K562 (cell line): ENCODE data around the gene HAT1. TPM values are rescaled to one million over a fixed set of nuclear protein-coding genes. Genes with fewer than 3 reads are reported as not detected.

Experiments
- BRF1 ChIP-seq: IDR thresholded peaks from 3 replicates; pipeline ENCODE4 v1.6.1; 2011; ENCODE audit warnings: borderline replicate concordance, mild to moderate bottlenecking; ENCODE audit not compliant: insufficient read length; ENCODE audit errors: extremely low read depth
- CHD4 ChIP-seq: fragments of 200-600 bp; sonication (generic); IDR thresholded peaks from 3 replicates; pipeline ENCODE4 v1.6.1; 2012; ENCODE audit warnings: low read depth, mild to moderate bottlenecking, mixed read lengths, low read length, inconsistent platforms; ENCODE audit not compliant: insufficient read depth, insufficient replicate concordance, poor library complexity, severe bottlenecking
- EWSR1 ChIP-seq: fragments of 450-650 bp; IDR thresholded peaks from 2 replicates; pipeline ENCODE4 v1.6.1; 2018; ENCODE audit warnings: borderline replicate concordance, mild to moderate bottlenecking, low read depth, moderate library complexity; ENCODE audit not compliant: partially characterized antibody
- MYNN ChIP-seq, 2 experiments: sonication (generic); formaldehyde crosslinking in 1 of 2; IDR thresholded peaks; 2 replicates each; pipeline versions ENCODE4 v1.5.0 to v1.6.1; 2016 to 2020; ENCODE audit warnings: antibody characterized with exemption in 1 of 2, missing genetic modification reagents in 1 of 2
- ZBTB33 ChIP-seq: sonication (generic); formaldehyde crosslinking; IDR thresholded peaks from 2 replicates; pipeline ENCODE4 v1.8.1; 2023; ENCODE audit warnings: mild to moderate bottlenecking, missing genetic modification reagents
- ZNF592 ChIP-seq: fragments of 450-650 bp; IDR thresholded peaks from 2 replicates; pipeline ENCODE4 v1.6.1; 2017; ENCODE audit warnings: antibody characterized with exemption, mild to moderate bottlenecking
- polyA plus RNA-seq, 8 experiments: library from polyadenylated mRNA; depleted of rRNA in 4 of 8; stranded (reverse) in 5 of 8; unstranded in 3 of 8; fragments of >200 nt; fragmentation: Nextera tagmentation in 2 of 8; fragmentation: Illumina TruSeq in 1 of 8; extraction: Ambion mirVana in 2 of 8; extraction: Trizol in 1 of 8; gene quantifications; 2 replicates each; pipeline versions ENCODE4 v1.2.1 to v1.2.3, GENCODE V29; 2011 to 2014; ENCODE audit warnings: inconsistent platforms in 1 of 8, missing spikeins in 1 of 8
- total RNA-seq, 7 experiments: library from RNA; depleted of rRNA in 6 of 7; stranded (reverse); fragments of >200 nt in 6 of 7; fragmentation: Illumina TruSeq in 2 of 7; extraction: Trizol in 2 of 7; gene quantifications; 2 replicates each; pipeline versions ENCODE4 v1.2.1 to v1.2.3, GENCODE V29; 2011 to 2021; ENCODE audit warnings: low replicate concordance in 1 of 7
- TF ChIP-seq, protein P1 (sequence below), 3 experiments: fragments of 200-800 bp in 1 of 3; sonication (Bioruptor generic) in 1 of 3; sonication (generic) in 1 of 3; formaldehyde crosslinking in 1 of 3; IDR thresholded peaks; 2 replicates each; pipeline versions ENCODE4 v1.6.1 to v1.8.0; 2016 to 2022; ENCODE audit warnings: mild to moderate bottlenecking in 2 of 3, missing compliant biosample characterization in 2 of 3, missing genetic modification characterization in 2 of 3, missing genetic modification reagents in 1 of 3
- TF ChIP-seq, protein P2 (sequence below), 2 experiments: fragments of 150-350 bp in 1 of 2; IDR thresholded peaks; 2 replicates each; pipeline ENCODE4 v1.6.1; 2012 to 2016; ENCODE audit warnings: low read depth in 2 of 2, low read length in 2 of 2, mild to moderate bottlenecking in 1 of 2, moderate library complexity in 1 of 2

The HAT1 gene
- total and polyA plus RNA-seq, 9 of the 15 experiments (the other 6 are each of a cell fraction or from before 2014, with no cell fraction given): 125 to 384 (median 244) TPM

- TF ChIP-seq, protein P1, sequence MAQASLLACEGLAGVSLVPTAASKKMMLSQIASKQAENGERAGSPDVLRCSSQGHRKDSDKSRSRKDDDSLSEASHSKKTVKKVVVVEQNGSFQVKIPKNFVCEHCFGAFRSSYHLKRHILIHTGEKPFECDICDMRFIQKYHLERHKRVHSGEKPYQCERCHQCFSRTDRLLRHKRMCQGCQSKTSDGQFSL (CRISPR knock-in tag; IDR thresholded peaks at IDR 0.05): no peak
- TF ChIP-seq, protein P1 (tag; IDR thresholded peaks at IDR 0.05): no peak
- TF ChIP-seq CHD4: no peak
- TF ChIP-seq ZNF592: peak; percentile 6; the same call in 1 of the 2 replicates
- TF ChIP-seq ZBTB33 (CRISPR knock-in tag): no peak
- TF ChIP-seq, protein P2, sequence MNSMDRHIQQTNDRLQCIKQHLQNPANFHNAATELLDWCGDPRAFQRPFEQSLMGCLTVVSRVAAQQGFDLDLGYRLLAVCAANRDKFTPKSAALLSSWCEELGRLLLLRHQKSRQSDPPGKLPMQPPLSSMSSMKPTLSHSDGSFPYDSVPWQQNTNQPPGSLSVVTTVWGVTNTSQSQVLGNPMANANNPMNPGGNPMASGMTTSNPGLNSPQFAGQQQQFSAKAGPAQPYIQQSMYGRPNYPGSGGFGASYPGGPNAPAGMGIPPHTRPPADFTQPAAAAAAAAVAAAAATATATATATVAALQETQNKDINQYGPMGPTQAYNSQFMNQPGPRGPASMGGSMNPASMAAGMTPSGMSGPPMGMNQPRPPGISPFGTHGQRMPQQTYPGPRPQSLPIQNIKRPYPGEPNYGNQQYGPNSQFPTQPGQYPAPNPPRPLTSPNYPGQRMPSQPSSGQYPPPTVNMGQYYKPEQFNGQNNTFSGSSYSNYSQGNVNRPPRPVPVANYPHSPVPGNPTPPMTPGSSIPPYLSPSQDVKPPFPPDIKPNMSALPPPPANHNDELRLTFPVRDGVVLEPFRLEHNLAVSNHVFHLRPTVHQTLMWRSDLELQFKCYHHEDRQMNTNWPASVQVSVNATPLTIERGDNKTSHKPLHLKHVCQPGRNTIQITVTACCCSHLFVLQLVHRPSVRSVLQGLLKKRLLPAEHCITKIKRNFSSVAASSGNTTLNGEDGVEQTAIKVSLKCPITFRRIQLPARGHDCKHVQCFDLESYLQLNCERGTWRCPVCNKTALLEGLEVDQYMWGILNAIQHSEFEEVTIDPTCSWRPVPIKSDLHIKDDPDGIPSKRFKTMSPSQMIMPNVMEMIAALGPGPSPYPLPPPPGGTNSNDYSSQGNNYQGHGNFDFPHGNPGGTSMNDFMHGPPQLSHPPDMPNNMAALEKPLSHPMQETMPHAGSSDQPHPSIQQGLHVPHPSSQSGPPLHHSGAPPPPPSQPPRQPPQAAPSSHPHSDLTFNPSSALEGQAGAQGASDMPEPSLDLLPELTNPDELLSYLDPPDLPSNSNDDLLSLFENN (IDR thresholded peaks at IDR 0.05; ENCODE audit: low read depth in 2 of 2, low read length in 2 of 2): no peak
- TF ChIP-seq EWSR1: no peak
- no peak for TF ChIP-seq MYNN (IDR thresholded peaks at IDR 0.05)
- TF ChIP-seq MYNN (CRISPR knock-in tag; IDR thresholded peaks at IDR 0.05): no peak
- TF ChIP-seq BRF1: no peak
Observed at GRCh38 chr2:171894612-171894947, 27.7 kb upstream of the HAT1 start (continued).
